ENCODE results near the gene HVCN1.
"Not testable (repeated sequence)": the region's sequence is repeated elsewhere in the genome, so short reads cannot be mapped to it uniquely, and the experiment has no call there.

Gene HVCN1, protein sequence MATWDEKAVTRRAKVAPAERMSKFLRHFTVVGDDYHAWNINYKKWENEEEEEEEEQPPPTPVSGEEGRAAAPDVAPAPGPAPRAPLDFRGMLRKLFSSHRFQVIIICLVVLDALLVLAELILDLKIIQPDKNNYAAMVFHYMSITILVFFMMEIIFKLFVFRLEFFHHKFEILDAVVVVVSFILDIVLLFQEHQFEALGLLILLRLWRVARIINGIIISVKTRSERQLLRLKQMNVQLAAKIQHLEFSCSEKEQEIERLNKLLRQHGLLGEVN

GRCh38 chr12:110688446-110689280, at the start of gene HVCN1:
TSS of gene HVCN1 (minus strand) at chr12:110689115. CDS start at chr12:110683245, 5,870 bp downstream.
- no peak for DNase-seq

GRCh38 chr12:110737532-110737931, 48.6 kb upstream of the HVCN1 start:
- no peak for DNase-seq

GRCh38 chr12:110737016-110737415, 48.1 kb upstream of the HVCN1 start:
- DNase-seq: not testable (repeated sequence)

DNA sequence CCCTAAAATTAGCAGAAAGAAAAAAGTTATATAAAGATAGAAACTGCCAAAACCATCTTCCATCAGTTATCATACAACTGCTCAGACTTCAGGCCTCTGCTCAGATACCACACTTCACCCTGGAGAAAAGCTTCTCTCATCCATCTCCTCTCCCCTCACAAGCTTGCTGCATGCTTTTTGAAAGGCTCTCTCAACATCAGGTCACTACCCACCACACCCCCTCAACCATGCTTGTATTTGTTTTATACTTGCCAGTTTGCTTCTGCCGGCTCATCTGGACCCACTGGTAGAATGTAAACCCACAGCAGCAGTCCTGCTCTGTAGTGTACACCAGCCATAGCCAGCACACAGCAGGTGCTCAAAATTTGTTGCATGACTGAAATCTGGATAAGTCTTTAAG, 45.0 kb upstream of the HVCN1 start:
- DNase-seq: no peak

DNA sequence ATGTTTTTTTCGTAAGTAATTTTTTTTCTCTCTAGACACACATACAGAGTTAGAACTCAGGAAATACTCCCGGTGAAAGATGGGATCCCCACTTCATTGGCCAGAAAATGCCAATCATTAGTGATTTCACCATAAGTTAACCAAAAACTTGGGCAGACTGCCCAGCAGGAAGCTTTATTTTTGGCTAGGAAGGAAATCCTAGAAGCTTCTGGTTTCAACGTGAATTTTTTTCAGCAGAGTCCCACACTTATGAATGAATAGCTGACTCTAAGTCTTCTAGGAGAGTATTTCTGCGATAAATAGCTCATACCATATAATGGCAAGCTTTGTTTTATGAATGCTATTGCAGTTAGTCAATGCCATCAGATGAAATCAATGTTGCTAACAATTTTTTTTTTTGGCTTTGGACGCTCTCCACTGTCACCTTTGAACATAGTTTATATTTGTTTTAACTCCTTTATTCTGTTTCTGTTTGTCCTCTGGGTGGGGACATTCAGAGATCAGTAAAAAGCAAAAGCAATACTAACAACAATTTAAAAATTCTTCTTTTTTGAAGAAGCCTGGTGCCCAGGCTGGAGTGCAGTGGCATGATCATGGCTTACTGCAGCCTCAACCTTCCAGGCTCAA, 44.3 kb upstream of the HVCN1 start:
- DNase-seq: no peak

DNA sequence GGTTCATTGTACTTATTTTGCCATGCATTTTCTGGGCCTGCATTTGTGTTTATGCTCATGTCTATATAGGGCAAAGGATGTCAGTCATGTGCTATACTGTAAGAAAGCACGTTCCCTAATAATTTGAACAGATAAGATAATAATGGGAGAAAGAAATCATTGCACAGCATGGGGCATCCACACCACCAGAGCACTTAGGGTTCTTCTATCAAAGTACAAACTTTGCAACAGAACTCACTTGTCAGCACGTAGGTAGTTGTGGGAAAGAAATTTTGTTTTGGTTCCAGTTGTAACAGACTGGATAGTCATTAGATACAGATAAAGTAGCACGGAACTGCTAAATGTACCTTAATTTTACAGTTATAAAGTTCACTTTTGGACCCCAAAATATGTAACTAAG, 43.7 kb upstream of the HVCN1 start:
- no peak for DNase-seq

DNA sequence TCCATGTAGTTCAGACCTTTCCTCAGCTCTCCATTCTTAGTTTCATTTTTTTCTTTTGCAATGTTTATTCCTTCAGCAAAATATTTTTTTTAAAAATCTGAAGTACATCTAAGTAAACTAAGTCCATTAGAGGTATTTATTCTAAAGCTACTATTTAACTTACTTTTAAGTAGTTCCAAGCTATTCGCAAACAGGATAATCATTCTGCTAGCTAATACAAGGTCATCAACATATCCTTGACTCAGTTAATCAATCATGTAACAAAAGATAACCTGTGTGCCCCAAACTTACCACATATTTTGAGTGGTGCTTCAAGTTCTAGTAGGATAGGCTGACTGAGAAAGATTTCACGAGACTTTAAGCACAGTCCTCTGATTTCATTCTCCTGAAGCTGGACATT, 42.6 kb upstream of the HVCN1 start:
- DNase-seq: no peak

DNA sequence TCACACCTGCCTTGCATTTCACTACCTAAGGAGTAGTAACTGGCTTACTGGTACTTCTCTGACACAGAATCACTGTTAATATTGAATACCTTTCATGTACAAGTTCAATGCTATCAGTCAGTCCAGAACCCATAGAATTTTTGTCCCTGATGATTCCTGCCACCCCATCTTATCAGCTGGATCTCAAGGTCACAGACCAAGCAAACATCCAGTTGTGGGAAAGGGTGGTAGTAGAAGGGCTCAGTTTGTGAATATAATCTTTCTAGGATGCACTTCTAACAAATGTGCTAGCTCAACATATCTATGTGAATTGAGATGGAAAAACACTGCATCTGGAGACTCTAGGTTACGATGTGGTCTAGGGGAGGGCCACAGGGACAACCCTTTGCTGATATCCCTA, 39.7 kb upstream of the HVCN1 start:
- DNase-seq: no peak

DNA sequence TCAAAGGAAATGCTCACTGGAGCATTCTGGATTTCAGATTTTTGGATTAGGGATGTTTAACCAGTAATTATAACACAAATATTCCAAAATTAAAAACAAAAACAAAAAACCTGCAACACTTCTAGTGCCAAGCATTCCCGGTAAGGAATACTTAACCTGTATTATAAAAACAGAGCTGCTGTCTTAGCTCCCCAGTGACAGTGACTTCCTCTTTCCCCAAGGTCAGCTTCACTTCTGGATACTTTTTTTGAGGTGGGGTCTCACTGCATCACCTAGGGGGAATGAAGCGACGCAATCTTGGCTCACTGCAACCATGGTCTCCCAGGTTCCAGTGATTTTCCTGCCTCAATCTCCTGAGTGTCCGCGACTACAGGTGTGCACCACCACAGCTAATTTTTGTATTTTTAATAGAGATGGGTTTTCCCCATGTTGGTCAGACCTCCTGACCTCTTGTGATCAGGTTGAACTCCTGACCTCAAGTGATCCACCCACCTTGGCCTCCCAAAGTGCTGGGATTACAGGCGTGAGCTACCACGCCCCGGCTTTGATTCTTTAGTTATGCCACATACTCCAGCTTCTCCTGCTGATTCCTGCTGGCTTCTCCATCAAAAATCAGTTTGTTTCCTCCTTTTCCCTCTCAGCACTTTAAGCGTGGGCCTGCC, 37.9 kb upstream of the HVCN1 start:
- DNase-seq: no peak

- DNase-seq: no peak
Observed at GRCh38 chr12:110726028-110726427, 37.1 kb upstream of the HVCN1 start.

DNA sequence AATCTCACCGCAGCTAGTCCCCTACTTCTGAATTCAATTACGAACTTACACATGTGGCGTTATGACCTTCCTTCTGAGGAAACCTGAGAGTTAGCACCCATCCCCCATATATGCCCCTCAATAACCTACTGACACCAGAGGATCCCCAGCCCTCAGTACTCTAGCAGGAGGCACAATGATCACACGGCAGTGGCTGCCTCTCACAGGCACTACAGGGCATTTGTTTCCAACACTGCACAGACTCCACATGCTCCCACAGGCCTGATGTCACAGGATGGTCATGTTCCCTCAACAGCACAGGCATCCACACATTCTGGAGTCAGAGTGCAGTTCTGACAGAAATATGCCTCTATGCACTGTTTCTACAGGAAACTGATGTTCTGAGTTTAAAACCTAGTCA, 36.4 kb upstream of the HVCN1 start:
- no peak for DNase-seq

- DNase-seq: not testable (repeated sequence)
Observed at GRCh38 chr12:110722892-110723291, 34.0 kb upstream of the HVCN1 start.

DNA sequence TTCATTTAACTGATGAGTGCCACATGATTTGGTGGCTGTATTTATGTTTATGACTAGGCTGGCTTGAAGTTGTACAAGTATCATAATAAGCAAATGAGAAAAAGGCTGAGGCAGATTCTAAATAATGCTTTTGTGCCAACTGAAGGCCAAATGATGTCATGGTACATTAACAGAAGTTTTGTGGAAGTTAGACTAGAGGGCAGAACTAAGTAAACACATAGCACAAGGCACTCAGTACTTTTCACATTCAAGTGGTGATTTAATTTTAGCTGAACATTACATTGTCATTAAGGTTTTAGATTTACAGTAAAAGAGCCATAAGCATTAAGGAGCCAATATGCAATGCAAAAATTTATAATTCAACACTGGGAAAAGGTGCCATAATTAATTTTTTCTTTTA, 32.7 kb upstream of the HVCN1 start:
- no peak for DNase-seq

DNA sequence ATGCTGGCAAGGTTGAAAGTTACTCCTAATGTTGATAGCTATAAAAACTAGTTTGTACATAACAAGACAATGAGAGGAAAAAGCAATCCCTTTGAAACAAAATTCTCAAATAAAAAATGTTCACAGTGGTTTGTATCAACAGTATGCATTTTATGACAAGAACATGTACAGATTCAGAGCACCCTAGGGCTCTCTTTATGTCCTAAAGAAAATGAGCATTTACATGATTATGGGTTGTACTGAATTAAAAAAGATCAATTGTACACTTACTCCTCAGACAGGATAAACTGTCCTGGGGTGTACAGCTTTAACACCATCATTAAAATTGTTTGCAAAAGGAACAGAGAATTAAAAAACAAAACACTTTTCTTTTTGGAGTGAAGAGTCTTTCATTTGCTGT, 31.6 kb upstream of the HVCN1 start:
- no peak for DNase-seq

GRCh38 chr12:110718222-110718908, 29.4 kb upstream of the HVCN1 start:
- no peak for DNase-seq

- no peak for DNase-seq
Observed at GRCh38 chr12:110717037-110717436, 28.1 kb upstream of the HVCN1 start.

GRCh38 chr12:110708917-110709316, 20.0 kb upstream of the HVCN1 start:
- no peak for DNase-seq

DNA sequence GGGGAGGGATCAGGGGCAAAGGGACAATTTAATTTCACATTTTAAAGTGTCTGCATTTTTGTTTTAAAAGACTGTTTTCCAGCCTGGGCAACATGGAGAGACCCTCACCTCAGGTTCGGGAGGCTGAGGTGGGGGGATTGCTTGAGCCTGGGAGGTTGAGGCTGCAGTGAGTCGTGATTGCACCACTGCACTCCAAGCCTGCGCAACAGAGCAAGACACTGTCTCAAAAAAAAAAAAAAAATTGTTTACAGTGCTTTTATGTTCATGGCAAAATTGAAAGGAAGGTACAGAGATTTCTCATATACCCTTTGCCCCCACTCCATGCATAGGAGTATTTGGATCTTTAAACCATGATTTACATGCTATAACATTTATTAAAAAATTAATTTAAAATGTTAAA, 16.4 kb upstream of the HVCN1 start:
- DNase-seq: no peak

GRCh38 chr12:110704750-110705149, 15.8 kb upstream of the HVCN1 start:
- DNase-seq: no peak

DNA sequence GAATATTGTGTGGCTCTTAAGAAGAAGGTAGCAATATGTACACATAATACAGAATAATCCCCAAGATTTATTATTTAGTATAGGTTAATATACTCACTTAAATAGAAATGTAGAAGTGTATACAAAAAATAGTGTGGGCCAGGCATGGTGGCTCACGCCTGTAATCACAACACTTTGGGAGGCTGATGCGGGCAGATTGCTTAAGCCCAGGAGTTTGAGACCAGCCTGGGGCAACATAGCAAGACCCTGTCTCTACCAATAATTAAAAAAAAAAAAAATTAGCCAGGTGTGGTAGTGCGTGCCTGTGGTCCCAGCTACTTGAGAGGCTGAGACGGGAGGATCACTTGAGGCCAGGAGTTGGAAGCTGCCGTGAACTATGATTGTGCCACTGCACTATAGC, 15.3 kb upstream of the HVCN1 start:
- no peak for DNase-seq

- no peak for DNase-seq
Observed at GRCh38 chr12:110702081-110702480, 13.2 kb upstream of the HVCN1 start.

DNA sequence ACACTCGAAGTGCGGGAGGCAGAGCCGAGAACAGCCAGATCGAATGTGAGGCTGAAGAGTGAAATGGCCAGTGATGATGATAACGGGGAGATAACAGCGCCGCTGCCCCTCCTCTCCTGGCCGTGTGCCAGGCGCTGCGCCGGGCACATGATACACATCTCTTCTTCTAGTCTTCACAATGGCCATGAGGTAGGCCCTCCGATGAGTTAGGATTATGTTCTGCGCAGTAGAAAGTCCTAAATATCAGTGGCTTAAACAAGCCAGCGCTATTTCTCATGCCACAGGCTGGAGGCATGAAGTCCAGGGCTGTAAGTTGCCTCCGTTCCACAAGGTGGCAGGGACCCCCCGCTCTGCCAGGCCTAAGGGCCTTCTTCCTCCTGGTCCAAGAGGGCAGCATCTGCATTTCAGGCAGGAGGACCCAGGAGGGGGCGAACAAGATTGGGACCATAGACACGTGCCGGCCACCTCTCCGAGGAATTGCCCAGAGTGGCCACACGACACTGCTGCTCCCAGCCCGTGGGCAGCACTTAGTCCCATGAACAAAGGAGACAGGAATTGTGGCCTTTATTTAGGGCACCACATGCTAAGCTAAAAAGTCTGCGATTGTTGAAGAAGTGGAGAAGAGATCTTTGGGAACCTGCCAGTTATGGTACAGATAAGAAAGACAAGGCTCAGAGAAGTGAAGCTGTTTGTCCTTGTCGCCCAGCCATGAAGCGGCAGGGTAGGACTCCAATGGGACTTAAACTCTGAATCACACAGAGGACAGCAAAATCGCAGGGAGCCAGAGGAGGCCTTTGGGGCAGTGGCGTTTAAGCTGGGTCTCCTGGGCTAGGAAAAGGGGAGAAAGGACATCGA, 10.9 kb upstream of the HVCN1 start:
- no peak for DNase-seq

Measured in kidney glomerular epithelial cell (primary cell).